Measurements from ENCODE around the gene CPNE5. TPM values are rescaled to one million over a fixed set of nuclear protein-coding genes. Genes with fewer than 3 reads are reported as not detected.

The CPNE5 gene
- total and polyA plus RNA-seq, 9 of the 15 experiments (the other 6 are each of a cell fraction or from before 2014, with no cell fraction given): 0.14 to 1.0 (median 0.46) TPM; not detected in 2

GRCh38 chr6:36827261-36828079 is 11.8 kb downstream of the CPNE5 start (continued):
- TF ChIP-seq MGA (IDR thresholded peaks at IDR 0.05) (peak; percentile 80), VEZF1 (CRISPR knock-in tag; IDR thresholded peaks at IDR 0.05) (peak; percentile 52), NR4A1 (CRISPR knock-in tag; IDR thresholded peaks at IDR 0.05) (no peak), NR4A1 (tag; IDR thresholded peaks at IDR 0.05) (peak; percentile 65; the same call in 1 of the 2 replicates), ZNF445 (CRISPR knock-in tag; IDR thresholded peaks at IDR 0.05; ENCODE audit: low read depth) (no peak), ZNF395 (CRISPR knock-in tag; IDR thresholded peaks at IDR 0.05) (peak; percentile 93), ATF3 (IDR thresholded peaks at IDR 0.05) (peak; percentile 76), ATF3 (CRISPR knock-in tag; conservative IDR thresholded peaks at IDR 0.05) (no peak), ZNF239 (CRISPR knock-in tag; IDR thresholded peaks at IDR 0.05) (peak; percentile 8; the same call in 1 of the 2 replicates), ZNF589 (CRISPR knock-in tag; IDR thresholded peaks at IDR 0.05; ENCODE audit: low read depth) (peak; percentile 94), SMAD3 (CRISPR knock-in tag; conservative IDR thresholded peaks at IDR 0.05) (0 out of 2 replicates have a peak, but pooled peaks have one; percentile 65)
